AG04449 (cell line): ENCODE data around the gene PCDHGB2.
"Not testable (repeated sequence)": the region's sequence is repeated elsewhere in the genome, so short reads cannot be mapped to it uniquely, and the experiment has no call there.

ENCODE experiments used
- CTCF ChIA-PET: fragments of 350-600 bp; formaldehyde crosslinking; extraction: SDS; loops from one replicate; lab custom pipeline; 2021; ENCODE audit warnings: antibody characterized with exemption; lab: Yijun Ruan, JAX
- POLR2A ChIA-PET: fragments of 400-600, 350-600 bp; formaldehyde crosslinking; extraction: SDS; loops from one replicate; lab custom pipeline; 2020; ENCODE audit warnings: antibody characterized with exemption, inconsistent platforms; lab: Yijun Ruan, JAX
- DNase-seq: peaks from one replicate; pipeline ENCODE4 v3.0.0-alpha.2; 2010; ENCODE audit warnings: low read depth, low spot score
- H3K4me3 ChIP-seq: 2 replicates; pipeline ENCODE4 v1.5.1; 2011; ENCODE audit warnings: low read depth, mild to moderate bottlenecking, control low read depth, low read length
- CTCF ChIP-seq: IDR thresholded peaks from one replicate; pipeline ENCODE4 v1.5.1; 2011; ENCODE audit warnings: mild to moderate bottlenecking, moderate library complexity, low read length, control low read depth, inconsistent platforms; ENCODE audit not compliant: insufficient read depth; ENCODE audit errors: missing control alignments

Gene PCDHGB2

GRCh38 chr5:141322261-141322660 lies 37.5 kb upstream of the PCDHGB2 start:
- DNase-seq, result no peak
- H3K4me3 ChIP-seq, result no peak overlapping the region
- POLR2A ChIA-PET, result no interaction called here
- CTCF ChIA-PET, result interaction anchor here (0.8 to 5.6 kb wide), 9 partner anchors 7 to 245 kb away, joined by 3 to 77 read pairs (median 4); partner anchors contain the start of genes PCDHB14, PCDHGA1 and PCDHGA12
- TF ChIP-seq CTCF, result no peak

GRCh38 chr5:141326088-141326854 lies 33.5 kb upstream of the PCDHGB2 start:
- CTCF ChIA-PET, result interaction anchor here (1.5 to 13.4 kb wide), 13 partner anchors 8 to 241 kb away, joined by 4 to 209 read pairs (median 11); partner anchors contain the start of genes PCDHGA12, PCDHGA2, PCDHGA3 and PCDHGA5
- no peak for DNase-seq
- POLR2A ChIA-PET, result no interaction called here
- H3K4me3 ChIP-seq, result peak overlapping the region; percentile 64
- peak; percentile 70 for TF ChIP-seq CTCF

GRCh38 chr5:141328231-141328630 lies 31.6 kb upstream of the PCDHGB2 start:
- no peak for TF ChIP-seq CTCF
- ChIA-PET CTCF (interaction anchor here (1.1 to 13.4 kb wide), 14 partner anchors 8 to 244 kb away, joined by 3 to 209 read pairs (median 9); partner anchors contain the start of genes PCDHB12, PCDHGA2, PCDHGB1 and PCDHGB3), POLR2A (no interaction called here)
- no peak for DNase-seq
- H3K4me3 ChIP-seq, result no peak overlapping the region

GRCh38 chr5:141330299-141331080 lies 29.3 kb upstream of the PCDHGB2 start, which contains the start of gene PCDHGA1:
TSS of gene PCDHGA1 (plus strand) at chr5:141330514.
- CTCF ChIA-PET, result interaction anchor here (0.7 to 13.4 kb wide), 19 partner anchors 9 to 237 kb away, joined by 3 to 209 read pairs (median 6); partner anchors contain the start of genes PCDHGA2, PCDHGA3, PCDHGA4 and PCDHGB1
- H3K4me3 ChIP-seq, result peak within 1 kb of the TSS; percentile 47

GRCh38 chr5:141332571-141332970 lies 27.2 kb upstream of the PCDHGB2 start:
- CTCF ChIA-PET, result interaction anchor here (0.7 to 13.4 kb wide), 7 partner anchors 8 to 231 kb away, joined by 3 to 209 read pairs (median 4); partner anchors contain the start of genes PCDHGA3, PCDHGB3 and TAF7
- POLR2A ChIA-PET, H3K4me3 ChIP-seq, DNase-seq: not testable (repeated sequence)

More at GRCh38 chr5:141330299-141331080, 29.3 kb upstream of the PCDHGB2 start, which contains the start of gene PCDHGA1:
- peak; percentile 42 for TF ChIP-seq CTCF
- no peak for DNase-seq
- POLR2A ChIA-PET, result interaction anchor here (1.4 kb wide), 1 partner anchor 10 kb away, joined by 7 read pairs; the partner anchor contains the start of gene TAF7

GRCh38 chr5:141338538-141339306 lies 21.1 kb upstream of the PCDHGB2 start, which contains the start of gene PCDHGA2:
TSS of gene PCDHGA2 (plus strand) at chr5:141338760.
- POLR2A ChIA-PET, result no interaction called here

GRCh38 chr5:141340781-141341354 lies 18.9 kb upstream of the PCDHGB2 start:
- CTCF ChIA-PET, result interaction anchor here (4.2 kb wide), 1 partner anchor 223 kb away, joined by 65 read pairs; no protein-coding TSS in a partner anchor
- DNase-seq, H3K4me3 ChIP-seq, POLR2A ChIA-PET: not testable (repeated sequence)

More at GRCh38 chr5:141338538-141339306, 21.1 kb upstream of the PCDHGB2 start, which contains the start of gene PCDHGA2:
- DNase-seq, result no peak
- peak; percentile 53 for TF ChIP-seq CTCF
- CTCF ChIA-PET, result interaction anchor here (0.7 to 4.2 kb wide), 22 partner anchors 8 to 231 kb away, joined by 3 to 65 read pairs (median 6); partner anchors contain the start of genes PCDHB14, PCDHGA1, PCDHGA12 and PCDHGA4
- H3K4me3 ChIP-seq, result peak within 1 kb of the TSS; percentile 51
